ENCODE measurements around the gene PROCR. TPM values are rescaled to one million over a fixed set of nuclear protein-coding genes. Genes with fewer than 3 reads are reported as not detected.

Gene PROCR
- 10 to 100 TPM; 11.7 to 59.4 (median 35.9) TPM for total RNA-seq

DNA sequence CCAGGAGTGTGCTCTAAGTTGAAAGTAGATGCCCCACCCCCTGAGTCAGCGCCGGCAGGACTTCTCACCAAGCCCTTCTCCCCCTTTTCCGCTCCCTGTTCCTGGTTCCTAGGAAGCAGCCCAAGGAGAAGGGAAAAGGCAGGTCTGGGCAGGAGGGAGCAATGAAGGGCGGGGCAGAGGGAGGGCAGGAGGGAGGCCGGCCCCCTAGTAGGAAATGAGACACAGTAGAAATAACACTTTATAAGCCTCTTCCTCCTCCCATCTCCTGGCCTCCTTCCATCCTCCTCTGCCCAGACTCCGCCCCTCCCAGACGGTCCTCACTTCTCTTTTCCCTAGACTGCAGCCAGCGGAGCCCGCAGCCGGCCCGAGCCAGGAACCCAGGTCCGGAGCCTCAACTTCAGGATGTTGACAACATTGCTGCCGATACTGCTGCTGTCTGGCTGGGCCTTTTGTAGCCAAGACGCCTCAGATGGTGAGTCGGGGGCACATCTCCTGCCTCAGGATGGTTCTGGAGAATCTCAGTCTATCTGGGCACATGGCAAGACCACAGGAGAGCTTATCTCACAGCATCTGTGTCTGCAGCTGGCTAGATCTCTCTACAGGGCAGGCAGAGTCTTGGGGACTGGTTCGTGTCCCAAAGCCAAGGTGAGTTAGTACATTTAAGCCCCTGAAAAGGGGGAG, at the start of gene PROCR:
TSS of gene PROCR (plus strand) at position 320 of the 681 bp plus-strand sequence. CDS start at position 403, 83 bp downstream.
- TF ChIP-seq POLR2A (IDR thresholded peaks at IDR 0.05) (no peak), POLR2AphosphoS5 (IDR thresholded peaks at IDR 0.05) (no peak), EP300 (IDR thresholded peaks at IDR 0.05) (no peak)
- TF ChIP-seq, protein P1, sequence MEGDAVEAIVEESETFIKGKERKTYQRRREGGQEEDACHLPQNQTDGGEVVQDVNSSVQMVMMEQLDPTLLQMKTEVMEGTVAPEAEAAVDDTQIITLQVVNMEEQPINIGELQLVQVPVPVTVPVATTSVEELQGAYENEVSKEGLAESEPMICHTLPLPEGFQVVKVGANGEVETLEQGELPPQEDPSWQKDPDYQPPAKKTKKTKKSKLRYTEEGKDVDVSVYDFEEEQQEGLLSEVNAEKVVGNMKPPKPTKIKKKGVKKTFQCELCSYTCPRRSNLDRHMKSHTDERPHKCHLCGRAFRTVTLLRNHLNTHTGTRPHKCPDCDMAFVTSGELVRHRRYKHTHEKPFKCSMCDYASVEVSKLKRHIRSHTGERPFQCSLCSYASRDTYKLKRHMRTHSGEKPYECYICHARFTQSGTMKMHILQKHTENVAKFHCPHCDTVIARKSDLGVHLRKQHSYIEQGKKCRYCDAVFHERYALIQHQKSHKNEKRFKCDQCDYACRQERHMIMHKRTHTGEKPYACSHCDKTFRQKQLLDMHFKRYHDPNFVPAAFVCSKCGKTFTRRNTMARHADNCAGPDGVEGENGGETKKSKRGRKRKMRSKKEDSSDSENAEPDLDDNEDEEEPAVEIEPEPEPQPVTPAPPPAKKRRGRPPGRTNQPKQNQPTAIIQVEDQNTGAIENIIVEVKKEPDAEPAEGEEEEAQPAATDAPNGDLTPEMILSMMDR (IDR thresholded peaks at IDR 0.05): no peak
- peaks cover 0 to 12% of the 10 kb centered on the region in 2 donors for H3K36me3 ChIP-seq
- peak within 1 kb of the TSS in 3 of 4 donors; percentile 52 to 82 (median 81) for H3K27ac ChIP-seq
- 0 to 2% methylated on average over 11 to 13 of the region's 16 CpGs for WGBS, 2 donors (ENCODE audit: low coverage in 1 of 2)
- ATAC-seq: peak; percentile 96
- H3K4me3 ChIP-seq: peak within 1 kb of the TSS; percentile 8 to 40
- H3K27me3 ChIP-seq: no peaks in the 10 kb centered on the region
- H3K9me3 ChIP-seq: no peaks in the 10 kb centered on the region
- H3K4me1 ChIP-seq: peaks cover 0 to 19% (median 5%) of the 10 kb centered on the region in 3 donors

DNA sequence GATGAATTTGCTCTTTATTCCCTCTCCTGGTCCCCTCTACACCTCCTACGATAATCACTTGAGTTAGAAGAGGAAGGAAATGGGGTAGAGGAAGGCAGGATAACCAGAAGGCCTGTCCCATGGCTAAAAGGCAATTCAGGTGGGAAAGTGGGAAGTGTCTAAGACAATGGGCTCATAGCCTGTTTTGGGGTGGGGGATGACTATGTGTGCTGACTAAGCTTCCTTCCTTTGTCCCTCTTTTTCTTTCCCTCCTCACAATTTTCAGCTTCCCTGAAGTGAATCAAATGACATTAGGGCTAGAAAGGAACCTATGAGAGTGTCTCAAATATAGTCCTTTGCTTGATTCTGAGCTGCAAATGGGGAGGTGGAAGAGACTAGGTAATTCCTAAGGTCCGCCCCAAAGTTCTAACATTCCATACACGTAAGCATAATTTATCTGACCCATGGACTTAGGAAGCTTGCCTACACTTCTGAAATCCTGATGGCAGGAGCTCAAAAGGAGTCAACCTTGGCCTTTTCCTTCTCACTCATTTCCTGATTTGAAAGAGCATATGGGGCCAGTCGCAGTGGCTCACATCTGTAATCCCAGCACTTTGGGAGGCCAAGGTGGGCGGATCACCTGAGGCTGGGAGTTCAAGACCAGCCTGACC, 49.0 kb upstream of the PROCR start:
- Histone ChIP-seq H3K27me3 (no peaks in the 10 kb centered on the region), H3K36me3 (peaks cover 0 to 98% of the 10 kb centered on the region in 2 donors), H3K4me1 (no peaks in the 10 kb centered on the region), H3K27ac (no peak overlapping the region), H3K9me3 (no peaks in the 10 kb centered on the region), H3K4me3 (no peak overlapping the region)
- WGBS, 2 donors (ENCODE audit: low coverage in 1 of 2): 90 to 92% methylated on average over 2 to 4 of the region's 5 CpGs
- no peak for TF ChIP-seq POLR2A (IDR thresholded peaks at IDR 0.05)
- TF ChIP-seq POLR2AphosphoS5 (IDR thresholded peaks at IDR 0.05): no peak
- TF ChIP-seq EP300 (IDR thresholded peaks at IDR 0.05): no peak
- TF ChIP-seq, protein P1 (IDR thresholded peaks at IDR 0.05): no peak
- ATAC-seq: no peak

DNA sequence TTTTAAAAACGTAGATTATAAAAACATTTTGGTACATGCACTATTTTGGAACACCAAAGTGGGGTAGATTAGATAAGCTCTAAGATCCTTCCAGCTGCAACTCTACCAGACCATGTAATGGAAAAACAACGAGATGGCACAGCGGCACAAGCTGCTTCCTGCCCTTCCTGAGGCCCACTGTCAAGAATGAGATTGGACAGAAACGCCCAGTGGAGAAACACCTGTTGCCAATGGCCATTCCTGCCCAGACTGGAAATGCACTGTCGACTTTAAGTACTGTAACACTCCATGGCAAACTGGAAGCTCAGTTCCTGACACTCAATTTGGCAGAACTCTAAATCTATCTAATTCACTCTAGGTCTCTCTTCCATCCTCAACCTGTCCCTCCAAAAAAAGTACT, 46.1 kb upstream of the PROCR start:
- ATAC-seq: no peak
- Histone ChIP-seq H3K9me3 (no peaks in the 10 kb centered on the region), H3K27ac (no peak overlapping the region), H3K4me1 (no peaks in the 10 kb centered on the region), H3K36me3 (peaks cover 0 to 96% of the 10 kb centered on the region in 2 donors), H3K4me3 (no peak overlapping the region), H3K27me3 (no peaks in the 10 kb centered on the region)
- TF ChIP-seq, protein P1 (IDR thresholded peaks at IDR 0.05): no peak
- no peak for TF ChIP-seq POLR2A (IDR thresholded peaks at IDR 0.05)
- TF ChIP-seq POLR2AphosphoS5 (IDR thresholded peaks at IDR 0.05): no peak
- TF ChIP-seq EP300 (IDR thresholded peaks at IDR 0.05): no peak
- 84 to 90% methylated on average over 4 to 5 of the region's 5 CpGs for WGBS, 2 donors (ENCODE audit: low coverage in 1 of 2)

DNA sequence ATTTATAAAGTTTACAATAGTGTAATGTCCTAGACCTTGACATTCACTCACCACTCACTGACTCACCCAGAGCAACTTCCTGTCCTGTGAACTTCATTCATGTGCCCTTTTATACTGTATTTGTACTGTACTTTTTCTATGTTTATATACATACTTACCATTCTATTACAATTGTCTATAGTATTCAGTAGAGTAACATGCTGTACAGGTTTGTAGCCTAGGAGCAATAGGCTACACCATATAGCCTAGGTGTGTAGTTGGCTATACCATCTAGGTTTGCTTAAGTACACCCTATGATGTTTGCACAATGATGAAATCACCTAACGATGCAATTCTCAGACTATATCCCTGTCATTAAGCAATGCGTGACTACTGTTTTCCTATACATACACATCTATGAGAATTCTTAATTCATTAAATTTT, 42.2 kb upstream of the PROCR start:
- no peaks in the 10 kb centered on the region for H3K27me3 ChIP-seq
- peaks cover 0 to 5% (median 0%) of the 10 kb centered on the region in 3 donors for H3K4me1 ChIP-seq
- H3K9me3 ChIP-seq: no peaks in the 10 kb centered on the region
- H3K36me3 ChIP-seq: peaks cover 0 to 97% of the 10 kb centered on the region in 2 donors
- no peak for ATAC-seq
- no peak overlapping the region for H3K27ac ChIP-seq
- TF ChIP-seq EP300 (IDR thresholded peaks at IDR 0.05) (no peak), POLR2A (IDR thresholded peaks at IDR 0.05) (no peak)
- 81 to 85% methylated on average over 2 of the region's 2 CpGs for WGBS, 2 donors (ENCODE audit: low coverage in 1 of 2)
- H3K4me3 ChIP-seq: no peak overlapping the region

DNA sequence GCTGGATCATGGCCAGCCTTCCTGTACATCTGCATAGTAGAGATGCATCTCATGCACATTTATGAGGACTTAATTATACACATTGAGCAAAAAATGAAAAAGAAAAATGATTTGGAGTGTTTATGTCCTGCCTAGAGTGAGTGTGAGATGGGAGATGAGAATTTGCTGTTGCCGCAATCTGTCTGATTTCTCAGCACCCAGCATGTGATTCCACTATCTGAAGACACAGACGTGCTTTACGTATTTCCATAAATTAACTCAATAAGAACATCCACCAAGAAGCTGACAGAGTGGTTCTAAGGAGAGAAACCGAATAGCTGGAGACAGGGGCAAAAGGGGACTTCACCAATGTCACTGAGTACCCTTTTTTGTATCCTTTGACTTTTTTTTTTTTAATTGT, 39.9 kb upstream of the PROCR start:
- H3K4me1 ChIP-seq: peaks cover 0 to 17% (median 0%) of the 10 kb centered on the region in 3 donors
- ATAC-seq: no peak
- TF ChIP-seq POLR2AphosphoS5 (IDR thresholded peaks at IDR 0.05) (no peak), POLR2A (IDR thresholded peaks at IDR 0.05) (no peak), EP300 (IDR thresholded peaks at IDR 0.05) (no peak)
- TF ChIP-seq, protein P1 (IDR thresholded peaks at IDR 0.05): no peak
- H3K36me3 ChIP-seq: peaks cover 0 to 95% of the 10 kb centered on the region in 2 donors
- WGBS, 2 donors (ENCODE audit: low coverage in 1 of 2): 75 to 86% methylated on average over 4 of the region's 4 CpGs
- H3K27me3 ChIP-seq: no peaks in the 10 kb centered on the region
- no peak overlapping the region for H3K27ac ChIP-seq
- H3K4me3 ChIP-seq: no peak overlapping the region
- H3K9me3 ChIP-seq: no peaks in the 10 kb centered on the region
